Skeletal muscle cell (primary cell): ENCODE results near the gene CREBRF.
"Not testable (repeated sequence)": the region's sequence is repeated elsewhere in the genome, so short reads cannot be mapped to it uniquely, and the experiment has no call there.

Experiments used
- DNase-seq: peaks from one replicate; pipeline ENCODE4 v3.0.0-alpha.2; 2010; ENCODE audit warnings: low read depth
- H3K4me3 ChIP-seq: 2 replicates; pipeline ENCODE4 v1.5.1; 2011; ENCODE audit warnings: low read depth, mild to moderate bottlenecking, control low read depth, low read length, moderate library complexity

The CREBRF gene, protein sequence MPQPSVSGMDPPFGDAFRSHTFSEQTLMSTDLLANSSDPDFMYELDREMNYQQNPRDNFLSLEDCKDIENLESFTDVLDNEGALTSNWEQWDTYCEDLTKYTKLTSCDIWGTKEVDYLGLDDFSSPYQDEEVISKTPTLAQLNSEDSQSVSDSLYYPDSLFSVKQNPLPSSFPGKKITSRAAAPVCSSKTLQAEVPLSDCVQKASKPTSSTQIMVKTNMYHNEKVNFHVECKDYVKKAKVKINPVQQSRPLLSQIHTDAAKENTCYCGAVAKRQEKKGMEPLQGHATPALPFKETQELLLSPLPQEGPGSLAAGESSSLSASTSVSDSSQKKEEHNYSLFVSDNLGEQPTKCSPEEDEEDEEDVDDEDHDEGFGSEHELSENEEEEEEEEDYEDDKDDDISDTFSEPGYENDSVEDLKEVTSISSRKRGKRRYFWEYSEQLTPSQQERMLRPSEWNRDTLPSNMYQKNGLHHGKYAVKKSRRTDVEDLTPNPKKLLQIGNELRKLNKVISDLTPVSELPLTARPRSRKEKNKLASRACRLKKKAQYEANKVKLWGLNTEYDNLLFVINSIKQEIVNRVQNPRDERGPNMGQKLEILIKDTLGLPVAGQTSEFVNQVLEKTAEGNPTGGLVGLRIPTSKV

DNA sequence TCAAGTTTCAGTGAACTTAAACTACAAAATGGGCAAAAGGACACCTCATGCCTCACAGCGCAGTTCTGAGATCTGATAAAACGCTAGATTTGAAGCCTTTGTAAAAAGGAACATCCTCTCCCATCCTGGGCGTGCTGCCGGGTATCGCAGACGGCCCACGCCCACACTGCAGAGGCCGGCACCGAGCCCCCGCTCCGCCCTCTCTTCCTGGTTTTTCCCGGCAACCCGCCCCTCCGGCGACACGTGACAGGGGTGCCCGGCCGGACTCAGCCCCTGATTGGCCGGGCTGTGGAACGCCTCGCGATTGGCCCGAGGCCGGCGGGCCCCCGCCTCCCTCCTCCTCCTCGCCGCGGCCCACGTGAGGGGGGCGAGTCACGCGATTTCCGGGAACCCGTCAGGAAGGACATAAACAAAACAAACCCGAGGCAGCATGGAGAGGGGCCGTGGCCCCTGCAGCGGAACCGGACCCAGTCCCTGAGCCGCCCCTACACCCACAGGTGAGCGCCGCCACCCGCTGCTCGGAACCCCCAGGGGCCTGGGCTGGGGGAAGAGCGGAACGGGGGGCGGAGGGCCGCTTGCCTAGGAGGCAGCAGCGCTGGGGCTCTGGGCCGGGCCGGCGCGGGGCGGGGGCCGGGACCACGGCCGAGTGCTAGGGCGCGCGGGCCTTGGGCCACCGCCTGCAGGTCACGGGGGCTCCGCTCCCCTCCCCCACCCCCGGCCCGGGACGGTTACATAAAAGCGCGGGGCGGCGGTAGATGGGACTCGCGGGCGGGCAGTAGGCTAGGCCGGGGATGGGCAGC lies at the start of gene CREBRF:
CREBRF (plus strand) TSS at position 370 of the 800 bp plus-strand sequence. CDS start 24,424 bp downstream, outside the sequence.
- peak; percentile 84 for DNase-seq
- H3K4me3 ChIP-seq, result peak within 1 kb of the TSS; percentile 87

- peak; percentile 57 for DNase-seq
- H3K4me3 ChIP-seq, result no peak overlapping the region
Observed at GRCh38 chr5:173010021-173010420, 46.1 kb upstream of the CREBRF start.

DNA sequence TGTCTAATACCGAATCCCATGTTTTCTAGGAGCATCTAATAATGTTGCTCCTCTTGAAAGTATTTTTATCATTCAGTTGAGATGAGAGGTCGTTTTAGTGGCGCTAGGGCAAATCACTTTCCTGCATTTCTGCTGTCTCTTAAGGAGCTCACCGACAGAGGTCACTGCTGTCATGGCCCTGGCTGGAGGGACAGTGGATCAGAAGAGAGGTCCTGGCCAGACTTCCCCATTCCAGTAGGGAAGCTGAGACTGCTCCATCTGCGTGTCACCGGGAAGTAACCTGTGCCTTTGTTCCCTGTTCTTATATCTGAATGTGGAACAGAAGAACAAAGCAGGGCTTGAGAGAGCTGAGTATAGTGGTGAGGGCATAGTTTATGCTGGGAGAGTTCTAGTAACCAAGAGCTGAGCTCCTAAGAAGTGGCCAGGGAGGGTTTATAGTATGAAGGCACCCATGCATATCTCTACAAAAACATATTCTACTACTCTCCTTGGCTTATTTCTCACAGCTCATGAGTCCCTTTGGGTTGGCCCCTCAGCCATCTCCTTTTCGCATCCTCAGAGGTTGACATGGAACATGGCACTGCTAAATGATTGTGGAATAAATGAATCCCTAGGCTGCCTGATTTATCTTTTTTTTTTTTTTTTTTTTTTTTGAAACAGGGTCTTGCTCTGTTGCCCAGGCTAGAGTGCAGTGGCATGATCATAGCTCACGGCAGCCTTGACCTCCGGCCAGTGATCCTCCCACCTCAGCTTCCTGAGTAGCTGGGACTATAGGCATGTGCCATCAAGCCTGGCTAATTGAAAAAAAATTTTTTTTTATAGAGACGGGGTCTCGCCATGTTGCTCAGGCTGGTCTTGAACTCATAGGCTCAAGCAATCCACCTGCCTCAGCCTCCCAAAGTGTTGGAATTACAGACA lies 45.3 kb upstream of the CREBRF start:
- no peak overlapping the region for H3K4me3 ChIP-seq
- no peak for DNase-seq

DNA sequence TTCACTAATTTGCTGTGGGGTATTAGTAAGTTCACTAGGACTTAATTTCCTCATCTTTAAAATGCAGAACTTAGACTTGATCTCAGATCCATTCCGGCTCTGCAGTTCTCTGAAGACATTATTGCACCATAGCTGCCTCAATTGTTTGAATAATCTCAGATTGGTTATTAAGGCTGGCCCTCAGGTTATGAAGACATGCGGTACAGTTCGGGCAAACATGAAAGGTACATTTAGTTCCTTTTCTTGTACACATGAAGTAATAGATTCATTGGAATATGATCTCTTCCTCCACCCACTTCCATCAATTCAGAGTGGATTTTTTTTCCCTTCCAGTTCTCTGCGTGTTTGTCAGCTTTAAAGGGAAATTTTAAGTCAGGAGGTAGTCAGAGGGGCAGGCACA lies 44.6 kb upstream of the CREBRF start:
- no peak overlapping the region for H3K4me3 ChIP-seq
- DNase-seq, result peak; percentile 9

GRCh38 chr5:173012882-173013281 lies 43.3 kb upstream of the CREBRF start:
- no peak overlapping the region for H3K4me3 ChIP-seq
- no peak for DNase-seq

GRCh38 chr5:173014671-173015070 lies 41.5 kb upstream of the CREBRF start:
- no peak overlapping the region for H3K4me3 ChIP-seq

DNA sequence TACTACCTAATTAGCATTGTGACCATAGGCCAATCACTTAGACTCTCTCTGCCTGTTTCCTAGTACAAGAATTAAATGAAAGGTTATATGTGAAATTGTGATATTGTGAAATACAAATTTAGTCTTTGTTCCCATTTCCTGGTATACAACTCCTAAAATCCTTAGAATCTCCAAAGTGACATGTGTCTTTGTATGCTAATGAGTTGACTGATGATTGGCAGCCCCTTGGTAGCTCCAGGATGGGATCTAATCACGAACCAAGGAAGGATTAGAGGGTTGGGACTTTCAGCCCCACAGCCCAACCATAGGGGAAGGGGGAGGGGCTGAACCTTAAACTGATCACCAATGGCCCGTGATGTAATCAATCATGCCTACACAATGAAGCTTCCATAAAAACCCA lies 41.0 kb upstream of the CREBRF start:
- DNase-seq, result no peak
- no peak overlapping the region for H3K4me3 ChIP-seq

More at GRCh38 chr5:173014671-173015070, 41.5 kb upstream of the CREBRF start:
- no peak for DNase-seq

GRCh38 chr5:173015598-173016455 lies 40.3 kb upstream of the CREBRF start:
- no peak for DNase-seq
- no peak overlapping the region for H3K4me3 ChIP-seq

- DNase-seq, result peak; percentile 25
- no peak overlapping the region for H3K4me3 ChIP-seq
Observed at GRCh38 chr5:173016598-173017046, 39.5 kb upstream of the CREBRF start.

- DNase-seq, H3K4me3 ChIP-seq: not testable (repeated sequence)
Observed at GRCh38 chr5:173017087-173017486, 39.1 kb upstream of the CREBRF start.

DNA sequence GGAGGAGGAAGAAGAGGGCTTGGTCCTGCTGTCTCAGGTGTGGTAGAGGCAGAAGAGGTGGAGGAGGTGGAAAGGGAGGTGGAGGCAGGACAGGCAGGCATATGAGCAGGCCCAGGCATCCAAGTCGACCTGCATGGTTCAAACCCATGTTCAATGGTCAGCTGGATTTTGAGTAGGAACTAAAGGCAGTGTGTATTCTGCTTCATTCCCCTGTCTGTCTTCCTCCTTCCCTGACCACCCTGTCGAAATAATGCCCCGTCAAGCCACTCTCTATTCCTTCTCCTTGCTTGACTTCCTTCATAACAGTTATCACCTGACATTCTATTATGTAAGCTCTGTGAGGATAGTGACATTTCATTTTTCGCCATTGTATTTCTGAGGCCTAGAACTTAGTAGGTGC lies 37.8 kb upstream of the CREBRF start:
- DNase-seq, result no peak
- H3K4me3 ChIP-seq, result no peak overlapping the region

DNA sequence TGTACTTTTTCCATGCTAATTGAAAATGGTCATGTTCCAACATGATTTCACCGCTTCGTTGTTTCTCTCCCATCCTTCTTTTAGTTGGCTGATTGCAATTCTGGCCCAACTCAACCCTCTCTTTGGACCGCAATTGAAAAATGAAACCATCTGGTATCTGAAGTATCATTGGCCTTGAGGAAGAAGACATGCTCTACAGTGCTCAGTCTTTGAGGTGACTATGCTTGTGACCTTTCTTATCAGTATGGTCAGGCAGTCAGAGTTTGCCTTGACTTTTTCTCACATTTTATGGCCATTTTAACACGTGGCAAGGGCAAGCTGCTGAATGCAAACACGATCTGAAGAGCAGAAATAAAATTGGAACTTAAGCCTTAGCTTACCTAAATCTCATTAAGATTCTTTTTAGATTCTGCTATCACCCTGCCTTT lies 36.0 kb upstream of the CREBRF start:
- no peak for DNase-seq
- H3K4me3 ChIP-seq, result no peak overlapping the region

- DNase-seq, result no peak
Observed at GRCh38 chr5:173020643-173021042, 35.5 kb upstream of the CREBRF start.

GRCh38 chr5:173025651-173026050 lies 30.5 kb upstream of the CREBRF start:
- H3K4me3 ChIP-seq, result no peak overlapping the region
- DNase-seq, result no peak

More at GRCh38 chr5:173020643-173021042, 35.5 kb upstream of the CREBRF start:
- no peak overlapping the region for H3K4me3 ChIP-seq

- H3K4me3 ChIP-seq, result no peak overlapping the region
- DNase-seq, result no peak
Observed at GRCh38 chr5:173027905-173028304, 28.2 kb upstream of the CREBRF start.

GRCh38 chr5:173028811-173029327 lies 27.3 kb upstream of the CREBRF start:
- no peak for DNase-seq
- H3K4me3 ChIP-seq, result no peak overlapping the region

GRCh38 chr5:173029499-173029921 lies 26.6 kb upstream of the CREBRF start:
- DNase-seq, result no peak
- no peak overlapping the region for H3K4me3 ChIP-seq

GRCh38 chr5:173032096-173032495 lies 24.1 kb upstream of the CREBRF start:
- DNase-seq, H3K4me3 ChIP-seq: not testable (repeated sequence)
